Measurements from ENCODE around the gene TXNL4B.

The TXNL4B gene

DNA sequence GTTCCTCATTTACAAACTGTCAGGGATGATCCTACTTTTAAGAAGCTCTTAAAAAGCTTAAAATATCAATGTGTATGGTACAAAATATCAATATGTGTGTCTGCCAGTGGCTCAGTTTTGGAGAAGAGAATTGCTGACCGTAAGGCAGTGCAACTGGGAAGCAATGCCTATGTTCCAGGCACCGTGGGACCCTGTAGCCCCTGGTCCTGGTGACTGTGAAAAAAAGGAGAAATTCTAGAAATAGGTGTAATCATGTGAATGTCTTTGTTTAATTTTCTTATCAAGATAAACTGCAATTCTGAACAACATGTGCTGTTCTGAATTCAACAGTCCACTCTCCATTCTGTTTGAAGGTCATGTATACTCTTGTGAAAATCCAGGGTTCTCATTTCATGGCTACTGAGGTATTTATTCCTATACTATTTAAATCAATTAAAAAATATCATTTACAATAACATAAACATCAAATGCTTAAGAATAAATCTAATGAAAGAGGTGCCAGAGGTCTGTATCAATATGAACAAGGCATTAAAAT lies 48.5 kb downstream of the TXNL4B start:
- no peak for TF ChIP-seq CTCF (conservative IDR thresholded peaks at IDR 0.05; ENCODE audit: low read depth, low read length)
- no peak for DNase-seq (ENCODE audit: low read depth)

DNA sequence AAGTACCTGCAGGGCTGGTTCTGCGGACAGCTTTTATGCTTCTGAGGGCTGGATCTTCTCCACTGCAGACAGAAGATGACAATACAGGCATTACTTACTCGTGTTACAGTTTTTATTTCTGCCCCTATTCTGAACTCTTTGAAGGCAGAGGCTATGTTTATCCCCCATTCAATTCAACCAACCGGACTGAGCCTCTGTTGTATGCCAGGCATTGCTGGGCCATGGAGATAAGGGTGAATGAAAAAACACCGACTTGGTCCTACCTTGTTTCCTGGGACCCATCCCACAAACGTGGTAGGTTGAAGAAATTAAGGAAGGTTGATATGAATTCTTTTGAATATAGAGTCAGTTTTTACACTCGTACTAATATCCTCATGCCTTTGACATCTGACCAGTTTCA lies 49.1 kb downstream of the TXNL4B start:
- TF ChIP-seq CTCF (conservative IDR thresholded peaks at IDR 0.05; ENCODE audit: low read depth, low read length), result no peak
- DNase-seq (ENCODE audit: low read depth), result no peak
- no peak overlapping the region for H3K4me3 ChIP-seq (ENCODE audit: low read length)

More for the DNA sequence above, 48.5 kb downstream of the TXNL4B start:
- H3K4me3 ChIP-seq (ENCODE audit: low read length), result no peak overlapping the region

GRCh38 chr16:72043539-72043938 lies 49.9 kb downstream of the TXNL4B start:
- no peak for TF ChIP-seq CTCF (conservative IDR thresholded peaks at IDR 0.05; ENCODE audit: low read depth, low read length)
- no peak for DNase-seq (ENCODE audit: low read depth)
- no peak overlapping the region for H3K4me3 ChIP-seq (ENCODE audit: low read length)

- TF ChIP-seq CTCF (conservative IDR thresholded peaks at IDR 0.05; ENCODE audit: low read depth, low read length), result no peak
- no peak overlapping the region for H3K4me3 ChIP-seq (ENCODE audit: low read length)
- DNase-seq (ENCODE audit: low read depth), result no peak
Observed at GRCh38 chr16:72043058-72043457, 50.4 kb downstream of the TXNL4B start.

DNA sequence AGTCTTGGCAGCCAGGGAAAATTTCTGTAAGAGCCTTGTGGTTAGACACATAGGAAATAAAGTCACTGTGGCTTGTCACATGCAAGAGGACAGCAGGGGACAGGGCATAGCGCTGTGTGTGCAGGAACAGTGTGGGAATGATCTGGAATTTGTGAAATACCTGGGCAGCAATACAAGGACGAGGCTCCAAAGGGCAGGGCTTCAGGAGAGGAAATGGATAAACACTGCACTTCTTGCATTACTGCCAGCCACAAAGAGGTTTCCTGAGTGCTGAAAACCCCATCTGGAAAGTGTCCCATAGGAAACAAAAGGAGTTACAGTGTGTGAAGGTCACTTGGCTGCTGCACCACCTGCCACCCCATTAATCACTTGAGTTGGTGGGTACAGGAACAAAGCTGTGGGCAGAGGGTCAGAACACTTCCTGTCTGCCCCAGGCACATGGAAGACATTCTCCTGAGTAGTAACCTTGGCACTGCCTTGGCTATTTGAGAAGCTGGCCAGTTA lies 51.2 kb downstream of the TXNL4B start:
- DNase-seq (ENCODE audit: low read depth), result no peak
- no peak for TF ChIP-seq CTCF (conservative IDR thresholded peaks at IDR 0.05; ENCODE audit: low read depth, low read length)
- no peak overlapping the region for H3K4me3 ChIP-seq (ENCODE audit: low read length)

GRCh38 chr16:72036098-72036497 lies 57.3 kb downstream of the TXNL4B start:
- no peak for TF ChIP-seq CTCF (conservative IDR thresholded peaks at IDR 0.05; ENCODE audit: low read depth, low read length)
- DNase-seq (ENCODE audit: low read depth), result no peak
- no peak overlapping the region for H3K4me3 ChIP-seq (ENCODE audit: low read length)
